HUES48 (cell line): ENCODE data around the gene RNF208.

ENCODE experiments used
- H3K27ac ChIP-seq: one replicate; pipeline ENCODE4 v1.7.0; 2013; ENCODE audit warnings: low read depth, low read length, inconsistent platforms
- H3K27me3 ChIP-seq: 2 replicates; pipeline ENCODE4 v1.6.1; 2013; ENCODE audit warnings: mild to moderate bottlenecking, low read length; ENCODE audit not compliant: control insufficient read depth, insufficient read depth
- H3K36me3 ChIP-seq: 2 replicates; pipeline ENCODE4 v1.6.1; 2013; ENCODE audit warnings: low read length; ENCODE audit not compliant: control insufficient read depth, insufficient read depth
- H3K4me1 ChIP-seq: 2 replicates; pipeline ENCODE4 v1.6.1; 2013; ENCODE audit warnings: mild to moderate bottlenecking, low read length; ENCODE audit not compliant: control insufficient read depth, insufficient read depth
- H3K4me3 ChIP-seq: 2 replicates; pipeline ENCODE4 v1.5.1; 2013; ENCODE audit warnings: mild to moderate bottlenecking, low read depth, low read length
- H3K9ac ChIP-seq: 2 replicates; pipeline ENCODE4 v1.6.1; 2013; ENCODE audit warnings: mild to moderate bottlenecking, low read depth, low read length, moderate library complexity
- H3K9me3 ChIP-seq: 2 replicates; pipeline ENCODE4 v1.6.1; 2013; ENCODE audit warnings: low read length; ENCODE audit not compliant: control insufficient read depth, insufficient read depth

The RNF208 gene

DNA sequence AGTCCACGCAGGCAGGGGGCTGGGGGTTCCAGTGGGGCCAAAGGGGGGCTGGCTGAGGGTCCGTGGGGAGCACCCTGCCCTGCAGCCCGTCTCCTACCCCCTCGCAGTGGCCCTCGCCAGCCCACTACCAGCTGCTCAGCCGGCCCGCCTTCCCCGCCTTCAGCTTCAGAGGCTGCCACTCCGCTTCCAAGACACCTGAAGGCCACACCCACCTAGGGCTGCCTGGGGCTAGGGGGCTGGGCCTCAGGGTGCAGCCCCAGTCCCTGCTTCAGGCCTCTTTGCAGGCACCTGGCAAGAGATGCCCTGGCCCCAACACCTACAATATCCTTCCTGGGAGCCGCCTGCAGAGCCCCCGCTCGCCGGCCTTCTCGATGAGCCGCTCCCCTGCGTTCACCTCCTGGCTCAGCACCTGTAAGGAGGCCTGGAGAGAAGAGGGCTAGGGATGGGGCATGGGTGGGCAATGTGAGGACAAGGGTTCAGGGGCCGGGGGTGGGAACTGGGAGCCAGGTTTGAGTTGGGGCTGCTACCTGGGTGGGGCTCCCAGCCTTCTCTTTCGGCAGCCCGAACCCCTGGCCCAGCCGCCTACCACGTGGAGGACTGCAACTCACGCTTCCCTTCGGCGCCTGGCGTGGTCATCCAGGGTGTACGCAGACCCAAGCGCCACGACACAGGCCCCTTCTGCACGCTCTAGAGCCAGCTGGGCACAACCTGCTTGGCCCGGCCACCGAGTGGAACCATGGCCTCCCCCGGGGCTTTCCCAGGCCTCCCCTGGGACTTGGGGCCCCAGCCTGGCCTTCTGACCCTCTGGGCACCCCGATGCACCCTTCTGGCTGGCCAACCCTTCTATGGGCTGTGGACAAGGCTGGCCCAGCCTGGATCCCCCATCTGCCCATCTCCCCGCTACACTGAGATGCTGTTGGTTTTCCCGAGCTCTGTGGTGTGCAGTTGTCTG is 30.8 kb upstream of the RNF208 start:
- peaks cover 11% of the 10 kb centered on the region for H3K4me1 ChIP-seq
- no peak overlapping the region for H3K27ac ChIP-seq
- H3K27me3 ChIP-seq = no peaks in the 10 kb centered on the region; the same call in none of the 2 replicates
- no peak overlapping the region for H3K4me3 ChIP-seq
- H3K36me3 ChIP-seq = peaks cover 12% of the 10 kb centered on the region
- no peak overlapping the region for H3K9ac ChIP-seq
- no peaks in the 10 kb centered on the region for H3K9me3 ChIP-seq

DNA sequence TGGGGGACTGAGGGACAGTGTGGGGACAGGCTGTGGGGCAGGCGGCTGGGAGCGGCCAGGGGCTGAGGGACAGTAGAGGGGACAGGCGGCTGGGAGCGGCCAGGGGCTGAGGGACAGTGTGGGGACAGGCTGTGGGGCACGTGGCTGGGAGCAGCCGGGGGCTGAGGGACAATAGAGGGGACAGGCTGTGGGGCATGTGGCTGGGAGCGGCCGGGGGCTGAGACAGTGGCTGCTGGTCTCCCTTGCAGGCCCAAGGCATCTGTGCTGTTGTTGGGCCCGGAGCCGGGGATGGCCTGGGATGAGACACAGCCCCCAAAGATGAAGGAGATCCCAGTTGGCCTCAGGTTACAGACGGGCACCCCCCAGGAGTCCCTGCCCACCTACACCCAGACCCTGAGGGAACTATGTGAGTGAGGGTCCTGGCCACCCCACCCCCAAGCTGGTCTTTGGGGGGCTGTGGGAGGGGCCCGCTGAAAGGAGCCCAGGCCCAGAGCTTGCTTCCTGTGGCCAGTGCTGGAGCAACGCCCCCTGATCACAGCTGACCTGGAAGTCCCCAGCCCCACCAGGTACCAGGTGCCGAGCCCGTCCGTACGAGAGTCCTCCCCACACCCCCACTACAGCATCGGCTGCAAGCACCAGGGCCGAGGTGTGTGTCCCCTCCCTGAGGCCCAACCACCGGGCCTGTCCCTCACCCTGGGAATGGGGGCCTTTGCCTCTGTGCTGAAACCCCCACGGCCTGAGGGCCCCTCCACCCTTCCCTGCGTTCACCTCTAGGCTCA is 29.6 kb upstream of the RNF208 start:
- Histone ChIP-seq H3K27ac (no peak overlapping the region), H3K9me3 (no peaks in the 10 kb centered on the region), H3K4me3 (no peak overlapping the region), H3K9ac (no peak overlapping the region), H3K36me3 (peaks cover 7% of the 10 kb centered on the region), H3K4me1 (peaks cover 11% of the 10 kb centered on the region), H3K27me3 (no peaks in the 10 kb centered on the region; the same call in none of the 2 replicates)

DNA sequence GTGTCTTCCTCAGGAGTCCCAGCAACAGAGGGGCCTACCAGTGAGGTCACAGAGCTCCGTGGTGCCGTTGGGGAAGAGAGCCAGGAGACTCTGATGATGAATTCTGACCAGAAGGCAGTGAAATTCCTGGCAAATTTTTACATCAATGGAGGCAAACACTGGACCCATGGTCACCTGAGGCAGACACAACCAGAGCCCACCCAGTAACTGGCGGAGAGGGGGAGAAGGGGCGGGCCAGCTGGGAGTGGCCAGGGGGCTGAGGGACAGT is 29.1 kb upstream of the RNF208 start, which contains the start of gene STPG3:
STPG3 (plus strand) TSS at position 93 of the 268 bp plus-strand sequence; CDS start at position 94, 1 bp downstream.
- no peak within 1 kb of the TSS for H3K4me3 ChIP-seq
- peaks cover 1% of the 10 kb centered on the region; the same call in 1 of the 2 replicates for H3K36me3 ChIP-seq
- no peaks in the 10 kb centered on the region for H3K9me3 ChIP-seq
- no peak within 1 kb of the TSS for H3K9ac ChIP-seq
- no peak within 1 kb of the TSS for H3K27ac ChIP-seq
- peaks cover 9% of the 10 kb centered on the region for H3K4me1 ChIP-seq
- H3K27me3 ChIP-seq = no peaks in the 10 kb centered on the region; the same call in none of the 2 replicates

DNA sequence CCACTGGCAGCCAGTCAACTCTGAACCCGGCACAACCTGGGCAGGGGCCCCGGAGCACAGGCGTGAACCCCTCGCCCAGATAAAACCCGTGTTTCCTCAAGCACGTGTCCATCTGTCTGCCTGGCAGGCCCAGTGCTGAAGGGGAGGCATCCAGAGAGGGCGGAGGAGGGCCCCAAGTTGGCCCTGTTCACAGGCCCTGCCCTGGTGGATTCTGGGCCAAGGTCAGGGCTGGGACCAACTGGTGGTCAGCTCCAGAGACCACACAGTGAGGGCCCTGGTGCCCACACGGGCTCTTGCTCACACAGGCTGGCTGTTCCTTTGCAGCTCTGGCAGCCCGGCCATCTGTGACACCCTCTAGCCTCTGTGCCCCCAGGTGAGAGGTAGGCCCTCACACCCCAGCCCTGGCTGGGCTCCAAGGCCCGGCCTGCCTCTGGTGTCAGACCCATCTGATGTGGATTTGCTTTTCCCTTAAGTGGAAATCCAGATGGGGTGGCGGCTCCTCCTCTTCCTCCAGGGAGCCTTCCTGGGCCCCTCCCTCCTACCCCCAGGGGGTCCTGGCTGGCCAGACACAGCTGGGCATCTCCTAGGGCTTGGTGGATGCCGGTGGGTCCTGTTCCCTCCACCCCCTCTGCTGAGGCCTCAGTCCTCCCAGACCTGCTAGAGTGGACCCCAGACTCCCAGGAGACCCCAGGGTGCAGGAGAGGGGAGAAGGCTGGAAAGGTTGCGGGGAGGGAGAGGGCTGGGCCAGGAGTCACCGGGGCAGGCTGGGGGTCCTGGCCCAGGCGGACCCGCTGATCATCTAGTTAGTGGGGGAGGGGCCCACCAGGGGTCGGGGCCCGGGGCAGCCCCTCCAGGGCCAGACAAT is 28.5 kb upstream of the RNF208 start:
- Histone ChIP-seq H3K36me3 (no peaks in the 10 kb centered on the region), H3K4me1 (peaks cover 5% of the 10 kb centered on the region), H3K27ac (no peak overlapping the region), H3K27me3 (no peaks in the 10 kb centered on the region; the same call in none of the 2 replicates), H3K4me3 (no peak overlapping the region), H3K9me3 (no peaks in the 10 kb centered on the region), H3K9ac (no peak overlapping the region)

DNA sequence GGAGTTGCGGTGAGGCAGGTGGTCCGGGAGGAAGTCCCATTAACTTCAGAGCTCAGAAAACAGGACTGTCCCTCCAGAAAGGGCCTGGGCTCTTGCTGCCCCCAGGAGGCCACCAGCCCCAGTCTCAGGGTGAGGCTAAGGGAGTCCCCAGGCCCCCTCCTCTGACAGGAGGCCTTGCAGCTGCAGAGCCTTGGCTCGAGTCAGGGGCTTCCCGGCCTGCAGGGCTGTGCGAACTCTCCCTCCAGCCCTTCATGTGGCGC is 25.8 kb upstream of the RNF208 start:
- Histone ChIP-seq H3K9me3 (no peaks in the 10 kb centered on the region), H3K36me3 (peaks cover 11% of the 10 kb centered on the region), H3K9ac (no peak overlapping the region), H3K4me1 (peaks cover 19% of the 10 kb centered on the region), H3K27ac (no peak overlapping the region), H3K27me3 (no peaks in the 10 kb centered on the region; the same call in 1 of the 2 replicates), H3K4me3 (no peak overlapping the region)

DNA sequence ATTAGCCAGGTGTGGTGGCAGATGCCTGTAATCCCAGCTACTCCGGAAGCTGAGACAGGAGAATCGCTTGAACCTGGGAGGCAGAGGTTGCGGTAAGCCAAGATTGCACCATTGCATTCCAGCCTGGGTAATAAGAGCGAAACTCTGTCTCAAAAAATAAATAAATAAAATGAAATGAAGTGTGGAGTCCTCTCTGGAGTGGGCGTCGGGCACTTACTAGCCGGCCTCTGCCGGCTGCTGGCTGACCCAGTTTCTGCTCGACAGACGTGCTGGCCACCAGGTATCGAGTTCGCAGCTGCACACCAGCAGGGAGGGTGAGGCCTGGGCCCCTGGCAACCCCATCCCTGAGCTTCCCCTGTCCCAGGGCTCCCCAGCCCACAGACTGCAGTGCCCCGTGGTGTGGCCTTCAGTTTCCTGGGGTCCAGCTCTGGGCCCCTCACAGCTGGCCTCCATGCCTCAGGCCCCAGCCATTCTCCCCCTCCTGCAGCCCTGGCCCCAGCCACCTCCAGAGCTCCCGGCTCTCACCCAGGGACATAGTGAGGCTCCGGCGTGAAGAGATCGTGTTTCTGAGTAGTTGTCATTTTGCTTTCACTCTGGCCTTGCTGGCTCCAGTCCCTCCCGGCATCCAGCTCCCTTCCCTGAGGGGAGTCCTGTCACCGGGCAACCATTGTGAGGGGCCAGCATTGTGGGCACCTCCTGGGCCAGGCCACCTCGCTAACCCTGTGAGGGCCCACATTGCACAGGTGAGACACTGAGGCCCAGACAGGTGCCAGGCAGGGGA is 25.3 kb upstream of the RNF208 start:
- H3K36me3 ChIP-seq = peaks cover 17% of the 10 kb centered on the region
- H3K27me3 ChIP-seq = no peaks in the 10 kb centered on the region; the same call in 1 of the 2 replicates
- no peaks in the 10 kb centered on the region for H3K9me3 ChIP-seq
- no peak overlapping the region for H3K27ac ChIP-seq
- H3K9ac ChIP-seq = no peak overlapping the region
- no peak overlapping the region for H3K4me3 ChIP-seq
- peaks cover 23% of the 10 kb centered on the region for H3K4me1 ChIP-seq

DNA sequence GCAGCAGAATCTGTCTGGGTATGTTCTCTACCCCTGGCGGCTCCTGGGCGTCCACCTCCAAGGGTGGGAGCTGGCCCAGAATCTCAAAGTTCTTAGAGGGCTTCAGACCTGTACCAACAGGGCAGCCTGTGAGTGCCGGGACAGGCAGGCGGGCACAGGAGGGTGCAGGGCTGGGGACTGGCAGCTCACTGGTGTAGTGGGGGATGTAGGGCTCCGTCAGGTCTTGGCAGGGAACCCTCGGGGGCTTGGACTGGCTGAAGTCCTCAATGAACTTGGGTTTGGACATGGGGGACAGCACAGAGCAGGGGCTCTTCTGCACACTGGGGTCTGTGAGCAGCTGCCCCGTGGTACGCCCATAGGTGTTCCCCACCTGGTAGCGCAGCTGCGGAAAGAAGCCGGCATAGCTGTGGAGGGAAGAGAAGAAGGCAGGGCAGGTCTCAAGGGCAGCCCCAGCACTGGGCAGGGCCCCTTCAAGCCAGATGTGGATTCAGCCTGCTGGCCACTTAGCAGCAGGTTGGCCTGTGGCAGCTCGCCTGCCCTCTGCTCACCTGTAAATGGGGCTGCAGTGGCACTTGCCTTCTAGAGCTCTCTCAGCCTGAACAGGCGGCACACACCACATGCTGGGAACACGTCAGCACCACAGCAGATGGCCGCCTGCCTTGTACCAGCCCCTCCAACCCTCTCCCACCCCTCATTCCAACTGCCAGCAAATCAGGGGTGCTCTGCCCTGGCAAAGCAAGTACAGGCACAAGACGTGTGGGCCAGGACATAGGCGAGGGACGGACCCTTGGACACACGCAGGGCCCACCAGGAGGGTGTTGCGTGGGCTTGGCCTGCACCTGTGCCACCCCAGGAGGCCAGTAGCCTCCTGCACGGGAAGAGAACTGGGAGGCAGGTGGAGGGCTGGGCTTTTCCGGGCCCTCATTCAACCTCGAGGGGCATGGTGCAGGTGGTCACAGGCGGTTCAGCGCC is 23.7 kb upstream of the RNF208 start:
- H3K27me3 ChIP-seq = no peaks in the 10 kb centered on the region; the same call in 1 of the 2 replicates
- H3K4me3 ChIP-seq = no peak overlapping the region
- H3K9ac ChIP-seq = no peak overlapping the region
- peaks cover 22% of the 10 kb centered on the region for H3K36me3 ChIP-seq
- peaks cover 22% of the 10 kb centered on the region for H3K4me1 ChIP-seq
- H3K27ac ChIP-seq = no peak overlapping the region
- no peaks in the 10 kb centered on the region for H3K9me3 ChIP-seq

DNA sequence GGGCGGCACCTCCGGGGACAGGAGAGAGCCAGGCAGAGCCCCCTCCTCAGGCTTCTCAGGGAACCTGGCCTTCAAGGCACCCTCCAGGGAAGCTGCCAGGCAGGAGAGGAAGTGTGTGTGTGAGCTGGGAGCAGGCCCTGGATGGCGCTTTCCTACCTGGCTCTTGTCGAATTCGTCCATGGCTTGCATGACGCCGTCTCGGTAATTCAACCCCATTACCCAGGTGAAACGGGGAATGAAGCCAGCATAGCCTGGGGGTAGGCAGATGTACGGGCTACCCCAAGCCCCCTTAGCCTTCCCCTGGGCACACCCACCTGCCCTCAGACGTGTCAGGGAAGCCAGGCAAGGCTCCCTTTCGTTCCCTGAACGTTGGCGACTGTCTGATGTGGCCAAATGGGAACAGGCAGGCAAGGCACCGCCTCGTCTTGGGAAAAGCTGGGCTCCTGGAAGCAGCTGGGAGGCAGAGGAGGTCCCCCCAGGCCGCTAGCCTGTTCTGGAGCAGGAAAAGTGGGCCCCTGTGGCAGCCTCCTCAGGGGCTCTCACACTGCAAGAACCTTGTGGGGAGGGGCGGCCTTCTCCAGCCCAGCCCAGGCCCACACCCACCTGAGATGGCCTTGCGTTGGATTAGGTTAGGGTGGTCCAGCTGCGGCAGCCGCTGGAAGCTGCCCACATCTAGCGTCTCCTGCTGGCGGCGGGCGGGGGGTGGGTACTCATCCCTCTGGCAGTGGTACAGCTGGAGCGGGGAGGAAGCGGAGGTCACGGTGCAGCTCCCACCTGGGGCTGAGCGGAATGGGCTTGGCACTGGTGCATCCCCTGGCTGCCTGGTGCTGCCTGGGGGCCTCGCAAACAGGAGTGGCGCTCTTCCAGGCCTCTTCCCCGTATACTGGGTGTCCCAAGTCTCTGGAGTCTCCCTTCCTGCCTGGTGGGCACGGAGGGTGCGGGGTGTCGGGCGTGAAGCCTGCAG is 22.7 kb upstream of the RNF208 start:
- H3K9ac ChIP-seq = no peak overlapping the region
- H3K9me3 ChIP-seq = no peaks in the 10 kb centered on the region
- no peak overlapping the region for H3K4me3 ChIP-seq
- no peaks in the 10 kb centered on the region; the same call in 1 of the 2 replicates for H3K27me3 ChIP-seq
- H3K36me3 ChIP-seq = peaks cover 22% of the 10 kb centered on the region
- peak overlapping the region; percentile 67 for H3K27ac ChIP-seq
- H3K4me1 ChIP-seq = peaks cover 22% of the 10 kb centered on the region
